ENCODE results near the gene KIAA1210.
"Not testable (repeated sequence)": the region's sequence is repeated elsewhere in the genome, so short reads cannot be mapped to it uniquely, and the experiment has no call there.

KIAA1210 gene

GRCh38 chrX:119030990-119031389, 96.6 kb downstream of the KIAA1210 start:
- no peak for DNase-seq

GRCh38 chrX:119029656-119030055, 98.0 kb downstream of the KIAA1210 start:
- not testable (repeated sequence) for DNase-seq

DNA sequence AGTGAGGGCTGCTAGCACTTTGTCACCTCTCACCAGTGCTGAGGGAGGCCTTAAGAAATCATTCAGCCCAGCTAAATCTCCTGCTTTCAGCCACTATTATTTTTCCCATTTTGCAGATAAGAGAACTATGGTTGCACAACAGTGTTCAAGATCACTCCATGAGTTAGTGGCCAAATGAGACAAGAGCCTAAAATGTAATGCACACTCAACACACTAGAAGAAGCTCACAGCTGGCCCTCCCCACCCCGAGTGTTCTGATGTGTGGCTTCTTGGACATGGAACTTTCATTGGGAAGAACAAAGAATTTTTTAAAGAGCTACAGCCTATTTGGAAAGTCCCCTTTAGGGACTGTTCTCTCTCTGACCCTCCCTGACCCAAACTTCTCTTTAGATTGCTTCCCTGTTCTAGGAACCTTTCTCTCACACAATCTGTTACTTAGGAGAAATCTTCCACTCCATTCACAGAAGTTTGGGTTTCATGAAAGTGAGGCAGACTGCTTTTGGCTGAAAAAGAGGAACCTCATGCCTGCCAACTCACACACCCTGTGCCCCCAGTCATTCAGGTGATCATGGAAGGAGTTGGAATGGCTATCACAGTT, 98.8 kb downstream of the KIAA1210 start:
- no peak for DNase-seq

Data from amniotic stem cell (primary cell).